ENCODE data around the gene PIGR.

The PIGR gene

DNA sequence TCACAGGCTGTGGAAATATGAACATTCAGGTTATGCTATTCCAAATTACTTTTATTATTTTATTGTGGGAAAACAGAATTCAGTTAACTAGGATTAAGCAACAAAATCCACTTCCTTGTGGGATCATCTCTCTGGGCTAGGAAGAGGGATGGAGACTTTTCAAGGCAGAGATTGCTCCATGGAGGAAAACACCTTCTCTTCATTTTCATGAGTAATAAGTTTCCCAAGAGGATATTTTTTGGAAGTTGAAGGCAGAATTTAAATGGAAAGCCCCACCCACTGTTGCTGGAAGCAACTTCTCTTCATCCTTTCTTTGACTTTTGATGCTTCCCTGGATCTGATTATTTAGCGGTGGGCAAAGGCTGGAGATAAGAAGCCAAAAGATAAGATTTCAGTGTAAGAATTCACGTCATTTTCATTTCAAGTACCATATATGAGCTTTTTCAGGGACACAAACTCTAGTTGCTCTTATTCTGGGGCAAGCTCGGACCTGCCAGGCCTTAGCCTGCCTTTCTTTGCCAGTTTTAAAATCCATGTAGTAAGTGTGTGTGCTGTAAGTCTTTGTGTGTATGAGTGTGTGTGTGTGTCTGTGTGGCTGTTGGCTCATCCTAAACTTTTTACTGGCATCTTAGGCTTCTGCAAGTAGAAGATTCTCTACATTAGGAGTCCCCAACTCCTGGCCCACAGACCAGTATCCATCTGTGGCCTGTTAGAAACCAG lies 60.8 kb downstream of the PIGR start:
- TF ChIP-seq CTCF (IDR thresholded peaks at IDR 0.05) = no peak
- DNase-seq = no peak

GRCh38 chr1:206883876-206884275 lies 62.4 kb downstream of the PIGR start:
- H3K9me3 ChIP-seq = peaks cover 0 to 10% (median under 1%) of the 10 kb centered on the region in 3 donors
- peaks cover 0 to 9% of the 10 kb centered on the region in 2 donors for H3K27me3 ChIP-seq
- no peak for DNase-seq
- no peaks in the 10 kb centered on the region for H3K36me3 ChIP-seq
- TF ChIP-seq CTCF (IDR thresholded peaks at IDR 0.05) = no peak
- H3K4me3 ChIP-seq = no peak overlapping the region
- intact Hi-C loops (cut with DNase I; ENCODE audit: low total_unique reads) = no loop called here
- H3K27ac ChIP-seq = no peak overlapping the region
- H3K4me1 ChIP-seq = no peaks in the 10 kb centered on the region

More for the DNA sequence above, 60.8 kb downstream of the PIGR start:
- intact Hi-C loops (cut with DNase I; ENCODE audit: low total_unique reads) = no loop called here
- Histone ChIP-seq H3K36me3 (no peaks in the 10 kb centered on the region), H3K27me3 (peaks cover 0 to 12% of the 10 kb centered on the region in 2 donors), H3K9me3 (peaks cover 0 to under 1% (median 0%) of the 10 kb centered on the region in 3 donors), H3K4me3 (no peak overlapping the region), H3K27ac (no peak overlapping the region), H3K4me1 (no peaks in the 10 kb centered on the region)

DNA sequence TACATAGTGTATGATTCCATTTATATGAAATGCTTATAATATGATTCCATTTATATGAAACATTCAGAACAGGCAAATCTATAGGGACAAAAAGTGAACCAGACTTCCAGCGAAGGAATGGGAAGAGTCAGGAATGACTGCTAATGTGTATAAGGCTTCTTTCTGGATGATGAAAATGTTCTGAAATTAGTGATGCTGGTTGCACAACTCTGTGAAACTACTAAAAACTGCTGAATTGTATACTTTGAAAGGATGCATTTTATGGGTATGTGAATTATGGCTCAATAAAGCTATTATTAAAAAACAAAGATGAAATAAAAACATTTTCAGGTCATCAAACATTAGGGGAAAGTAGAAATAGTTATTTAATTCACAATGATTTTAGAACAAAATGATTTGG lies 63.1 kb downstream of the PIGR start:
- Histone ChIP-seq H3K4me3 (no peak overlapping the region), H3K27ac (no peak overlapping the region), H3K9me3 (peaks cover 0 to 16% (median 7%) of the 10 kb centered on the region in 3 donors), H3K4me1 (no peaks in the 10 kb centered on the region), H3K27me3 (peaks cover 0 to 9% of the 10 kb centered on the region in 2 donors), H3K36me3 (no peaks in the 10 kb centered on the region)
- intact Hi-C loops (cut with DNase I; ENCODE audit: low total_unique reads) = no loop called here
- no peak for TF ChIP-seq CTCF (IDR thresholded peaks at IDR 0.05)
- DNase-seq = no peak

- Histone ChIP-seq H3K4me3 (no peak overlapping the region), H3K27me3 (peaks cover 0 to 9% of the 10 kb centered on the region in 2 donors), H3K4me1 (no peaks in the 10 kb centered on the region), H3K27ac (no peak overlapping the region), H3K9me3 (peaks cover 0 to 22% (median 8%) of the 10 kb centered on the region in 3 donors), H3K36me3 (no peaks in the 10 kb centered on the region)
- DNase-seq = no peak
- TF ChIP-seq CTCF (IDR thresholded peaks at IDR 0.05) = no peak
- intact Hi-C loops (cut with DNase I; ENCODE audit: low total_unique reads) = no loop called here
Measured at GRCh38 chr1:206882555-206882954, 63.7 kb downstream of the PIGR start.

- peaks cover 0 to 23% (median 8%) of the 10 kb centered on the region in 3 donors for H3K9me3 ChIP-seq
- no peak overlapping the region for H3K4me3 ChIP-seq
- intact Hi-C loops (cut with DNase I; ENCODE audit: low total_unique reads) = no loop called here
- no peak overlapping the region for H3K27ac ChIP-seq
- no peaks in the 10 kb centered on the region for H3K36me3 ChIP-seq
- H3K27me3 ChIP-seq = no peaks in the 10 kb centered on the region
- no peaks in the 10 kb centered on the region for H3K4me1 ChIP-seq
- DNase-seq = no peak
- no peak for TF ChIP-seq CTCF (IDR thresholded peaks at IDR 0.05)
Measured at GRCh38 chr1:206880314-206880713, 66.0 kb downstream of the PIGR start.

Data from tibial artery (tissue), 4 donors.